IMR-90 (cell line): ENCODE measurements around the gene RNGTT. TPM values are rescaled to one million over a fixed set of nuclear protein-coding genes. Genes with fewer than 3 reads are reported as not detected.

Experiments used
- ATAC-seq: fragments of 200-7000 bp; cut with Tn5 transposase; 2 replicates; pipeline ENCODE4 v1.9.1; 2020; ENCODE audit warnings: low read depth, mild to moderate bottlenecking, moderate library complexity
- BruUV-seq: library from RNA; stranded (reverse); fragments of 400-500 nt; replicated peaks from 2 replicates; lab custom pipeline; 2021; lab: Mats Ljungman, UMichigan
- CTCF ChIA-PET: fragments of 300-600 bp; formaldehyde crosslinking; extraction: SDS; loops from one replicate; lab custom pipeline; 2021; ENCODE audit warnings: antibody characterized with exemption; lab: Yijun Ruan, JAX
- POLR2A ChIA-PET: fragments of 300-600 bp; sonication (Branson Sonifier 250); formaldehyde crosslinking; loops from one replicate; lab custom pipeline; 2022; ENCODE audit warnings: antibody characterized with exemption; ENCODE audit not compliant: unreplicated experiment; lab: Charles Lee
- DNase-seq: peaks from one replicate; pipeline ENCODE4 v3.0.0; 2013
- H2AFZ ChIP-seq: replicated peaks from 2 replicates; pipeline ENCODE3; 2013; ENCODE audit warnings: low read length, mild to moderate bottlenecking; ENCODE audit not compliant: poor library complexity
- H2AK5ac ChIP-seq: 2 replicates; pipeline ENCODE4 v1.6.1; 2013; ENCODE audit warnings: low read depth, low read length, inconsistent platforms
- H2AK9ac ChIP-seq: replicated peaks from 2 replicates; pipeline ENCODE3; 2013; ENCODE audit warnings: mild to moderate bottlenecking, low read depth, low read length, moderate library complexity; ENCODE audit not compliant: poor library complexity
- H2BK120ac ChIP-seq: 2 replicates; pipeline ENCODE4 v1.6.1; 2013; ENCODE audit warnings: low read depth, low read length, inconsistent platforms
- H2BK15ac ChIP-seq: 3 replicates; pipeline ENCODE4 v1.6.1; 2013; ENCODE audit warnings: low read depth, low read length, inconsistent platforms
- H2BK20ac ChIP-seq: 2 replicates; pipeline ENCODE4 v1.6.1; 2013; ENCODE audit warnings: low read depth, mild to moderate bottlenecking, inconsistent platforms, low read length, moderate library complexity
- H2BK5ac ChIP-seq: 2 replicates; pipeline ENCODE4 v1.6.1; 2013; ENCODE audit warnings: mild to moderate bottlenecking, low read depth, low read length, inconsistent platforms; ENCODE audit not compliant: poor library complexity, severe bottlenecking
- H3K14ac ChIP-seq: replicated peaks from 2 replicates; pipeline ENCODE4 v1.6.1; 2013; ENCODE audit warnings: low read depth, low read length, inconsistent platforms
- H3K18ac ChIP-seq: 2 replicates; pipeline ENCODE4 v1.6.1; 2013; ENCODE audit warnings: low read depth, low read length, control low read depth
- H3K23ac ChIP-seq: 2 replicates; pipeline ENCODE4 v1.6.1; 2013; ENCODE audit warnings: low read depth, low read length, inconsistent platforms
- H3K27ac ChIP-seq: 2 replicates; pipeline ENCODE4 v1.5.1; 2013; ENCODE audit warnings: mild to moderate bottlenecking, control low read depth, low read length; ENCODE audit not compliant: insufficient read depth
- H3K27me3 ChIP-seq: 2 replicates; pipeline ENCODE4 v1.6.1; 2013; ENCODE audit warnings: low read length; ENCODE audit not compliant: control insufficient read depth, insufficient read depth
- H3K36me3 ChIP-seq: 2 replicates; pipeline ENCODE4 v1.6.1; 2013; ENCODE audit warnings: low read length, mixed read lengths; ENCODE audit not compliant: control insufficient read depth, insufficient read depth
- H3K4ac ChIP-seq: 2 replicates; pipeline ENCODE4 v1.6.1; 2013; ENCODE audit warnings: low read depth, low read length, inconsistent platforms
- H3K4me1 ChIP-seq: 2 replicates; pipeline ENCODE4 v1.6.1; 2013; ENCODE audit warnings: low read length, mixed read lengths; ENCODE audit not compliant: control insufficient read depth, insufficient read depth
- H3K4me2 ChIP-seq: 2 replicates; pipeline ENCODE4 v1.6.1; 2013; ENCODE audit warnings: low read depth, mild to moderate bottlenecking, control low read depth, low read length, moderate library complexity
- H3K4me3 ChIP-seq: 2 replicates; pipeline ENCODE4 v1.5.1; 2013; ENCODE audit warnings: low read depth, mild to moderate bottlenecking, control low read depth, low read length, moderate library complexity; ENCODE audit not compliant: insufficient read depth
- H3K56ac ChIP-seq: 2 replicates; pipeline ENCODE4 v1.6.1; 2013; ENCODE audit warnings: low read length, inconsistent platforms; ENCODE audit not compliant: insufficient read depth; ENCODE audit errors: extremely low read depth
- H3K79me1 ChIP-seq, 2 experiments: 2 replicates each; pipeline ENCODE4 v1.6.1; 2013; ENCODE audit warnings: low read length in 2 of 2, inconsistent platforms in 1 of 2, low read depth in 1 of 2
- H3K9ac ChIP-seq: 2 replicates; pipeline ENCODE4 v1.6.1; 2013; ENCODE audit warnings: low read depth, low read length, control low read depth
- H3K9me1 ChIP-seq: 2 replicates; pipeline ENCODE4 v1.6.1; 2013; ENCODE audit warnings: low read length, inconsistent platforms; ENCODE audit not compliant: insufficient read depth
- H3K9me3 ChIP-seq: 2 replicates; pipeline ENCODE4 v1.6.1; 2013; ENCODE audit warnings: low read length; ENCODE audit not compliant: control insufficient read depth, insufficient read depth
- H4K20me1 ChIP-seq: 2 replicates; pipeline ENCODE4 v1.6.1; 2013; ENCODE audit warnings: low read length, inconsistent platforms; ENCODE audit not compliant: insufficient read depth
- H4K5ac ChIP-seq: 2 replicates; pipeline ENCODE4 v1.6.1; 2013; ENCODE audit warnings: mild to moderate bottlenecking, low read depth, low read length, control low read depth
- H4K8ac ChIP-seq, 2 experiments: 2 replicates each; pipeline ENCODE4 v1.6.1; 2013; ENCODE audit warnings: low read depth in 2 of 2, low read length in 2 of 2, control low read depth in 1 of 2, inconsistent platforms in 1 of 2
- H4K91ac ChIP-seq: 2 replicates; pipeline ENCODE4 v1.6.1; 2013; ENCODE audit warnings: low read depth, low read length, inconsistent platforms; ENCODE audit not compliant: insufficient read depth
- CEBPB ChIP-seq: IDR thresholded peaks from 2 replicates; pipeline ENCODE4 v1.6.1; 2012; ENCODE audit warnings: low read depth, low read length, improper control_type of control experiment
- CTCF ChIP-seq: conservative IDR thresholded peaks from 2 replicates; pipeline ENCODE4 v1.5.1; 2012; ENCODE audit warnings: mild to moderate bottlenecking, low read depth, low read length, improper control_type of control experiment
- FOS ChIP-seq: fragments of 150-350 bp; IDR thresholded peaks from 2 replicates; pipeline ENCODE4 v1.6.1; 2016; ENCODE audit warnings: low read depth, low read length
- MAFK ChIP-seq: IDR thresholded peaks from 2 replicates; pipeline ENCODE4 v1.6.1; 2012; ENCODE audit warnings: low read depth, low read length, improper control_type of control experiment
- MAZ ChIP-seq: IDR thresholded peaks from 2 replicates; pipeline ENCODE4 v1.6.1; 2012; ENCODE audit warnings: low read depth, mild to moderate bottlenecking, low read length, improper control_type of control experiment, moderate library complexity, borderline replicate concordance
- MXI1 ChIP-seq: IDR thresholded peaks from 2 replicates; pipeline ENCODE4 v1.6.1; 2012; ENCODE audit warnings: low read depth, mild to moderate bottlenecking, low read length, moderate library complexity, borderline replicate concordance
- NFE2L2 ChIP-seq: fragments of 150-350 bp; IDR thresholded peaks from 2 replicates; pipeline ENCODE4 v1.6.1; 2016; ENCODE audit warnings: low read depth, mild to moderate bottlenecking, low read length
- RAD21 ChIP-seq: IDR thresholded peaks from 2 replicates; pipeline ENCODE4 v1.6.1; 2012; ENCODE audit warnings: low read length, improper control_type of control experiment
- RCOR1 ChIP-seq: IDR thresholded peaks from 2 replicates; pipeline ENCODE4 v1.6.1; 2012; ENCODE audit warnings: mild to moderate bottlenecking, low read length, improper control_type of control experiment; ENCODE audit not compliant: insufficient replicate concordance
- SMC3 ChIP-seq: fragments of 150-350 bp; IDR thresholded peaks from 2 replicates; pipeline ENCODE4 v1.6.1; 2016; ENCODE audit warnings: low read depth, mild to moderate bottlenecking, antibody characterized with exemption, low read length, moderate library complexity
- USF2 ChIP-seq: fragments of 150-350 bp; IDR thresholded peaks from 2 replicates; pipeline ENCODE4 v1.6.1; 2017; ENCODE audit warnings: mild to moderate bottlenecking, antibody characterized with exemption, low read length, low read depth
- WGBS, 2 experiments: methylation state at CpG; one replicate each; pipeline versions ENCODE4 v1.1.5 to v1.1.7; 2013; ENCODE audit warnings: missing lambda C conversion rate in 2 of 2; ENCODE audit not compliant: insufficient read length in 1 of 2; ENCODE audit errors: extremely low coverage in 2 of 2; 5-methylcytosine and 5-hydroxymethylcytosine counted together
- dilution Hi-C: fragments of 300-500 bp; cut with HindIII; formaldehyde crosslinking; loops from one replicate; pipeline ENCODE4 v1.14.3; 2018; ENCODE audit warnings: low sequenced_read_pairs; ENCODE audit not compliant: unreplicated experiment
- in situ Hi-C: fragments of 300-500 bp; cut with MboI; formaldehyde crosslinking; loops from 3 replicates; pipeline ENCODE4 v1.14.3; 2019; ENCODE audit warnings: low sequenced_read_pairs, inconsistent platforms, mixed read lengths
- intact Hi-C: fragments of 100-400 bp; cut with micrococcal nuclease; formaldehyde crosslinking; loops from 2 replicates; pipeline ENCODE4 v1.10.0; 2022
- polyA plus RNA-seq, 3 experiments: library from polyadenylated mRNA; depleted of rRNA; stranded (reverse); fragments of >200 nt; gene quantifications; 2 replicates each; pipeline ENCODE4 v1.2.3, GENCODE V29; 2012; ENCODE audit warnings: low replicate concordance in 1 of 3
- total RNA-seq: library from RNA; depleted of rRNA; stranded (reverse); fragments of >200 nt; gene quantifications from 2 replicates; pipeline ENCODE4 v1.2.3, GENCODE V29; 2012

The RNGTT gene
- total and polyA plus RNA-seq, 2 of the 4 experiments (the other 2 are of a cell fraction), result 5.4 to 21.7 TPM

- Histone ChIP-seq H3K4me2 (no peak overlapping the region), H3K23ac (no peak overlapping the region), H4K91ac (no peak overlapping the region), H4K8ac (no peak overlapping the region), H2AK9ac (no peak overlapping the region), H3K56ac (no peak overlapping the region), H3K9me1 (no peaks in the 10 kb centered on the region), H2BK15ac (no peak overlapping the region), H3K9ac (no peak overlapping the region), H2AFZ (no peak overlapping the region), H3K4me3 (no peak overlapping the region), H3K9me3 (no peaks in the 10 kb centered on the region), H4K20me1 (no peaks in the 10 kb centered on the region), H3K36me3 (no peaks in the 10 kb centered on the region), H3K14ac (no peak overlapping the region), H3K4ac (no peak overlapping the region), H3K27me3 (no peaks in the 10 kb centered on the region), H2AK5ac (no peak overlapping the region), H3K18ac (no peak overlapping the region), H2BK120ac (no peak overlapping the region), H3K79me1 (no peaks in the 10 kb centered on the region), H4K5ac (no peak overlapping the region), H2BK5ac (no peak overlapping the region), H3K4me1 (peaks cover 2% of the 10 kb centered on the region), H2BK20ac (no peak overlapping the region), H3K27ac (no peak overlapping the region)
- intact Hi-C loops, result no loop called here
- ChIA-PET POLR2A (interaction anchor here (0.6 kb wide), 1 partner anchor 213 kb away, joined by 4 read pairs; no protein-coding TSS in a partner anchor), CTCF (interaction anchor here (0.7 kb wide), 1 partner anchor 117 kb away, joined by 3 read pairs; no protein-coding TSS in a partner anchor)
- dilution Hi-C loops, result no loop called here
- TF ChIP-seq CTCF (no peak), RAD21 (no peak), MXI1 (no peak), MAZ (no peak), MAFK (no peak), FOS (no peak), RCOR1 (no peak), SMC3 (no peak), NFE2L2 (no peak), CEBPB (no peak), USF2 (no peak)
- 90% methylated on average over 2 of the region's 5 CpGs; no CpG with 5 or more reads in 1 of the 2 experiments for WGBS, 2 experiments
- BruUV-seq, result no TSS peak
- in situ Hi-C loops, result no loop called here
- no peak for DNase-seq
- ATAC-seq, result no peak
Measured at GRCh38 chr6:88629838-88630494, 333.5 kb downstream of the RNGTT start.
